ENCODE data around the gene BCAS1.

Gene BCAS1

GRCh38 chr20:53929399-53929798 lies 141.0 kb downstream of the BCAS1 start:
- Histone ChIP-seq H3K4me2 (ENCODE audit: low read length) (peak overlapping the region; percentile 60), H2AFZ (ENCODE audit: low read length) (no peak overlapping the region), H3K4me1 (ENCODE audit: insufficient read depth, low read length, severe bottlenecking) (peaks cover 93% of the 10 kb centered on the region)

GRCh38 chr20:53927990-53928389 lies 142.4 kb downstream of the BCAS1 start:
- Histone ChIP-seq H3K9ac (ENCODE audit: low read length) (peak overlapping the region; percentile 63), H3K4me3 (ENCODE audit: low read depth, low read length, poor library complexity, severe bottlenecking) (no peak overlapping the region), H3K27ac (ENCODE audit: low read depth, low read length, poor library complexity, severe bottlenecking) (peak overlapping the region; percentile 99), H3F3A (ENCODE audit: insufficient read depth, low read length) (peaks cover 31% of the 10 kb centered on the region), H3K9me3 (ENCODE audit: low read length) (0 out of 2 replicates have a peak, but pooled peaks cover 3% of the 10 kb centered on the region), H3K4me1 (ENCODE audit: insufficient read depth, low read length, severe bottlenecking) (peaks cover 90% of the 10 kb centered on the region), H2AFZ (ENCODE audit: low read length) (no peak overlapping the region), H3K36me3 (ENCODE audit: insufficient read depth, low read length) (peaks cover 10% of the 10 kb centered on the region; the same call in 1 of the 2 replicates), H3K9me2 (ENCODE audit: low read depth, low read length) (no peaks in the 10 kb centered on the region), H4K20me1 (ENCODE audit: insufficient read depth, low read length) (no peaks in the 10 kb centered on the region), H3K27me3 (ENCODE audit: insufficient read depth, low read length) (no peaks in the 10 kb centered on the region), H3K4me2 (ENCODE audit: low read length) (peak overlapping the region; percentile 57; the same call in 1 of the 2 replicates), H3K79me2 (ENCODE audit: insufficient read depth, low read length) (no peaks in the 10 kb centered on the region)
- no peak for TF ChIP-seq EZH2 (IDR thresholded peaks at IDR 0.05; ENCODE audit: borderline replicate concordance, low read length)
- TF ChIP-seq CTCF (IDR thresholded peaks at IDR 0.05; ENCODE audit: low read length), result no peak

More at GRCh38 chr20:53929399-53929798, 141.0 kb downstream of the BCAS1 start:
- no peak for TF ChIP-seq EZH2 (IDR thresholded peaks at IDR 0.05; ENCODE audit: borderline replicate concordance, low read length)
- TF ChIP-seq CTCF (IDR thresholded peaks at IDR 0.05; ENCODE audit: low read length), result no peak
- Histone ChIP-seq H3K27me3 (ENCODE audit: insufficient read depth, low read length) (no peaks in the 10 kb centered on the region), H3K36me3 (ENCODE audit: insufficient read depth, low read length) (0 out of 2 replicates have a peak, but pooled peaks cover under 1% of the 10 kb centered on the region), H3K9me3 (ENCODE audit: low read length) (no peaks in the 10 kb centered on the region), H3K27ac (ENCODE audit: low read depth, low read length, poor library complexity, severe bottlenecking) (peak overlapping the region; percentile 99), H3F3A (ENCODE audit: insufficient read depth, low read length) (peaks cover 18% of the 10 kb centered on the region; the same call in 1 of the 2 replicates), H3K9me2 (ENCODE audit: low read depth, low read length) (no peaks in the 10 kb centered on the region), H3K9ac (ENCODE audit: low read length) (peak overlapping the region; percentile 66), H4K20me1 (ENCODE audit: insufficient read depth, low read length) (no peaks in the 10 kb centered on the region), H3K79me2 (ENCODE audit: insufficient read depth, low read length) (no peaks in the 10 kb centered on the region), H3K4me3 (ENCODE audit: low read depth, low read length, poor library complexity, severe bottlenecking) (peak overlapping the region; percentile 11)

- no peaks in the 10 kb centered on the region for H3K27me3 ChIP-seq (ENCODE audit: insufficient read depth, low read length)
- H3K9me2 ChIP-seq (ENCODE audit: low read depth, low read length), result no peaks in the 10 kb centered on the region
- peak overlapping the region; percentile 57 for H3K4me2 ChIP-seq (ENCODE audit: low read length)
- H3K4me1 ChIP-seq (ENCODE audit: insufficient read depth, low read length, severe bottlenecking), result peaks cover 92% of the 10 kb centered on the region
- 0 out of 2 replicates have a peak, but pooled peaks cover 3% of the 10 kb centered on the region for H3K9me3 ChIP-seq (ENCODE audit: low read length)
- no peaks in the 10 kb centered on the region for H4K20me1 ChIP-seq (ENCODE audit: insufficient read depth, low read length)
- H3K36me3 ChIP-seq (ENCODE audit: insufficient read depth, low read length), result peaks cover 10% of the 10 kb centered on the region; the same call in 1 of the 2 replicates
- H3K27ac ChIP-seq (ENCODE audit: low read depth, low read length, poor library complexity, severe bottlenecking), result peak overlapping the region; percentile 99
- peak overlapping the region; percentile 63 for H3K9ac ChIP-seq (ENCODE audit: low read length)
- H2AFZ ChIP-seq (ENCODE audit: low read length), result no peak overlapping the region
- peaks cover 32% of the 10 kb centered on the region for H3F3A ChIP-seq (ENCODE audit: insufficient read depth, low read length)
- TF ChIP-seq CTCF (IDR thresholded peaks at IDR 0.05; ENCODE audit: low read length), result no peak
- TF ChIP-seq EZH2 (IDR thresholded peaks at IDR 0.05; ENCODE audit: borderline replicate concordance, low read length), result no peak
- H3K79me2 ChIP-seq (ENCODE audit: insufficient read depth, low read length), result no peaks in the 10 kb centered on the region
- peak overlapping the region; percentile 34 for H3K4me3 ChIP-seq (ENCODE audit: low read depth, low read length, poor library complexity, severe bottlenecking)
Observed at GRCh38 chr20:53926428-53927028, 143.9 kb downstream of the BCAS1 start.
